ENCODE data around the gene PREX1.

PREX1 gene

GRCh38 chr20:48676795-48677460 is 150.9 kb downstream of the PREX1 start:
- no peak for DNase-seq

GRCh38 chr20:48676125-48676524 is 151.7 kb downstream of the PREX1 start:
- DNase-seq: no peak

GRCh38 chr20:48674461-48674860 is 153.3 kb downstream of the PREX1 start:
- DNase-seq: no peak

- DNase-seq: no peak
Observed at GRCh38 chr20:48673507-48673906, 154.3 kb downstream of the PREX1 start.

GRCh38 chr20:48672324-48672723 is 155.5 kb downstream of the PREX1 start:
- DNase-seq: no peak

GRCh38 chr20:48671141-48671540 is 156.7 kb downstream of the PREX1 start:
- no peak for DNase-seq

- no peak for DNase-seq
Observed at GRCh38 chr20:48669946-48670605, 157.7 kb downstream of the PREX1 start.

GRCh38 chr20:48668451-48668946 is 159.3 kb downstream of the PREX1 start:
- DNase-seq: no peak

- no peak for DNase-seq
Observed at GRCh38 chr20:48667889-48668413, 159.8 kb downstream of the PREX1 start.

GRCh38 chr20:48667481-48667880 is 160.3 kb downstream of the PREX1 start:
- no peak for DNase-seq

GRCh38 chr20:48665785-48666184 is 162.0 kb downstream of the PREX1 start:
- no peak for DNase-seq

- no peak for DNase-seq
Observed at GRCh38 chr20:48662711-48663110, 165.1 kb downstream of the PREX1 start.

- DNase-seq: no peak
Observed at GRCh38 chr20:48661575-48662455, 166.0 kb downstream of the PREX1 start.

- DNase-seq: no peak
Observed at GRCh38 chr20:48660788-48661187, 167.0 kb downstream of the PREX1 start.

GRCh38 chr20:48659858-48660257 is 167.9 kb downstream of the PREX1 start:
- no peak for DNase-seq

GRCh38 chr20:48658505-48658904 is 169.3 kb downstream of the PREX1 start:
- no peak for DNase-seq

GRCh38 chr20:48658198-48658476 is 169.7 kb downstream of the PREX1 start:
- DNase-seq: no peak

- peak; percentile 50 to 56 for DNase-seq
Observed at GRCh38 chr20:48657426-48658197, 170.2 kb downstream of the PREX1 start.

GRCh38 chr20:48656661-48657211 is 171.1 kb downstream of the PREX1 start:
- no peak for DNase-seq

GRCh38 chr20:48656137-48656536 is 171.7 kb downstream of the PREX1 start:
- no peak for DNase-seq

GRCh38 chr20:48653706-48654051 is 174.1 kb downstream of the PREX1 start:
- DNase-seq: no peak

- DNase-seq: no peak
Observed at GRCh38 chr20:48652961-48653705, 174.7 kb downstream of the PREX1 start.
